GM23338 (cell line): Measurements from ENCODE around the gene AMFR.

Experiments
- CREB1 ChIP-seq: fragments of 250-450 bp; sonication (Bioruptor Pico); IDR thresholded peaks from 2 replicates; pipeline ENCODE4 v1.5.0; 2020; ENCODE audit warnings: low read depth, mild to moderate bottlenecking, moderate library complexity
- CTCF ChIP-seq, 2 experiments: fragments of 200-600 bp in 1 of 2; sonication (generic) in 1 of 2; conservative IDR thresholded peaks; 2 replicates each; pipeline versions ENCODE4 v1.5.1 to v1.6.1; 2016 to 2017; ENCODE audit warnings: antibody characterized with exemption in 2 of 2, low read depth in 2 of 2, mild to moderate bottlenecking in 2 of 2, moderate library complexity in 1 of 2
- EZH2 ChIP-seq: fragments of 200-600 bp; sonication (generic); IDR thresholded peaks from one replicate; pipeline ENCODE4 v1.8.0; 2017; ENCODE audit warnings: antibody characterized with exemption, mild to moderate bottlenecking, low read depth; ENCODE audit not compliant: unreplicated experiment

GRCh38 chr16:56367764-56368163, 57.6 kb downstream of the AMFR start:
- TF ChIP-seq EZH2: no peak
- TF ChIP-seq CTCF (conservative IDR thresholded peaks at IDR 0.05; ENCODE audit: low read depth in 2 of 2): no peak
- no peak for TF ChIP-seq CREB1
